Cardiac fibroblast (primary cell): ENCODE data around the gene MTUS2.

ENCODE experiments used
- DNase-seq, 2 donors: peaks; one replicate each; pipeline versions ENCODE4 v3.0.0 to v3.0.0-alpha.2; 2010; ENCODE audit warnings: low read depth in 2 of 2
- H3K4me3 ChIP-seq, 2 donors: replicated peaks in 1 of 2; 1 replicate in 1 of 2; 2 replicates in 1 of 2; pipeline ENCODE4 v1.5.1; 2011; ENCODE audit warnings: low read depth in 2 of 2, low read length in 2 of 2, mild to moderate bottlenecking in 2 of 2, moderate library complexity in 1 of 2
- CTCF ChIP-seq: IDR thresholded peaks from one replicate; pipeline ENCODE4 v1.5.1; 2011; ENCODE audit warnings: low read depth, mild to moderate bottlenecking, low read length, inconsistent platforms

Gene MTUS2

GRCh38 chr13:28817204-28817603 lies 2.9 kb upstream of the MTUS2 start:
- DNase-seq, result no peak
- TF ChIP-seq CTCF, result no peak
- no peak overlapping the region for H3K4me3 ChIP-seq

DNA sequence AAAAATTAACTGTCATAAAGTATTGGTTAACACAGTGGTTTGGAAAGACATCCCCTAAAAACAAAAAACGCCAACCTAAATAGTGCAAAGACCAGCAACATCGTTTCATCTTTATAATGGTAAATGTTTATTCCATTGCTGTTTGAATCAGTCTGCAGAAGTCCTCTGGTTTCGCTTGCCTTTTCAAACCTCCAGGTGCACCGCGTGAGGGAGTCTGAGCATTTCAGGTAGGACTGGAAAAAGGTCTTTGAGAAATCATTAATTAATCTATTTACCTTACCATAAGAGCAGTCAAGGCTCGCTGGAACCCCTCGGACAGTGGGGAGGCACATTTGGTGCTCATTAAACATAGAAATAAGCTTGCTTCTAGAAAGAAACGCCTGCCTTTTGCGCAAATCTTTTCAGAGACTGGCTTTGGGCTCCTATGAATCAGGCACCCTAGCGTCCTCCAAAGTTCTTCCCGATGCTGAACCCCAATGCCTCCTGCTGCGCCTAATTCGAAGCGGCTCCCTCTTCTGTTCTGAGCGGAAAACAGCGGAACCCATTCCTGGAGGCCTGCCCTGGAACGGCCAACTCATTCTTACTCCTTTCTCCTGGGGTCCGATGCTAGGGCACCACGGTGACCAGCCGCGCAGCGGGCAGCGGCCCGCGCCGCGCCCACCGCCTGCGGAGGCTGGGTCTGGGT lies 951 bp upstream of the MTUS2 start:
- no peak for TF ChIP-seq CTCF
- H3K4me3 ChIP-seq, result no peak overlapping the region
- DNase-seq, result peak; percentile 11 to 39

- DNase-seq, result peak; percentile 24 to 36
Observed at GRCh38 chr13:28819735-28820098, 422 bp upstream of the MTUS2 start.

DNA sequence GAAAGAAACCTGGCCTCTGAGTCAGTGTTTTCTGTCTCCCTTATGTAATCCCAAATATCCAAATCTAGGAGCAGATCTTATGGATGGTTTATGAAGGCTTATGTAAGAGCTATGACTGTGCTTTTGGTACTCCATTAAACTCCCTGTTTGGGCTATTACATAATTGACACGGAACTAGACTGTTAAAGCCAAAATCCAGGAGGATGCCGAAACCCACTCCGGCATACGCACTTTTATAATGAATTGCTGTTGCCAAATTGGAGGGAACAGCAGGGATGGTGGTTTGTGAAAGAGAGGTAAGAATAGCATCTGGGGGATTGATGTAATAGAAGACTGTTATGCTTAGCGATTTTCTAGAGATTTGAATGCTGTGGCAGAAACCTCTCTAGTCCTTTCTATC lies 2.0 kb downstream of the MTUS2 start:
- DNase-seq, result no peak
- H3K4me3 ChIP-seq, result no peak overlapping the region
- no peak for TF ChIP-seq CTCF

More at GRCh38 chr13:28819735-28820098, 422 bp upstream of the MTUS2 start:
- H3K4me3 ChIP-seq, result no peak overlapping the region
- no peak for TF ChIP-seq CTCF

- no peak overlapping the region for H3K4me3 ChIP-seq
- DNase-seq, result no peak
- TF ChIP-seq CTCF, result no peak
Observed at GRCh38 chr13:28822801-28823200, 2.7 kb downstream of the MTUS2 start.

DNA sequence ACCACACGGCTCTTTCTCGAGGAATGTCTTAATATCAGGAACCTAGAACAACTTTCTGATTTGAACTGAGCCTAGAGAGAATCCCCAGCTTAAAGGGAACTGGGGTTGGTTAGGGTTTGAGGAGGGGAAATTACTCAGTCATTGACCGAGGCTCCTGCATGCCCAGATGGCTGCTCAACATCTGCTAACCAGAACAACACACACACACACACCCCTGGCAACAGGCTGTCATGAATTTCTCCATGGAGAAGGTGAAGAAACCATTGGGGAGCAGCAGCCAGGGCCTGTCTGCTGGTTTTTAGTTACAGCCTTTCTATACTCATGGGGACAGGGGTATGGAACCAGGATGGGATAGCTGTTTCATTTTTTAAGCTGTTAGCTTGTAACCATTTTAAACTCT lies 5.2 kb downstream of the MTUS2 start:
- TF ChIP-seq CTCF, result no peak
- H3K4me3 ChIP-seq, result no peak overlapping the region
- DNase-seq, result no peak

GRCh38 chr13:28826368-28826767 lies 6.2 kb downstream of the MTUS2 start:
- DNase-seq, result no peak
- no peak for TF ChIP-seq CTCF
- H3K4me3 ChIP-seq, result no peak overlapping the region
